ENCODE measurements around the gene NUDT17. TPM values are rescaled to one million over a fixed set of nuclear protein-coding genes. Genes with fewer than 3 reads are reported as not detected.
"Not testable (repeated sequence)": the region's sequence is repeated elsewhere in the genome, so short reads cannot be mapped to it uniquely, and the experiment has no call there.

Gene NUDT17
- total and polyA plus RNA-seq, 4 experiments from 2014 or later = 3.0 to 5.6 (median 3.4) TPM

GRCh38 chr1:145806844-145807243, 38.6 kb upstream of the NUDT17 start:
- Histone ChIP-seq H3K9me3 (ENCODE audit: control insufficient read depth in 1 of 2, low read length in 2 of 2) (no peaks in the 10 kb centered on the region), H3K27ac (ENCODE audit: low read depth, low read length) (no peak overlapping the region), H3K4me1 (ENCODE audit: insufficient read depth, low read length) (no peaks in the 10 kb centered on the region), H3K36me3 (ENCODE audit: insufficient read depth, low read length) (no peaks in the 10 kb centered on the region), H3K27me3 (ENCODE audit: insufficient read depth, low read length) (no peaks in the 10 kb centered on the region), H3K4me3 (ENCODE audit: low read length in 2 of 2) (no peak overlapping the region)
- no peaks in the 10 kb centered on the region for H3K9me3 Mint-ChIP-seq
- ChIA-PET CTCF (ENCODE audit: partially characterized antibody) (interaction anchor here (0.7 kb wide), 1 partner anchor 39 kb away, joined by 3 read pairs; no protein-coding TSS in a partner anchor), POLR2A (ENCODE audit: partially characterized antibody) (no interaction called here)
- H3K36me3 Mint-ChIP-seq = peaks cover 2 to 5% of the 10 kb centered on the region in 2 donors
- H3K4me3 Mint-ChIP-seq = no peak overlapping the region
- intact Hi-C loops (cut with micrococcal nuclease) = no loop called here
- peaks cover 29 to 43% (median 39%) of the 10 kb centered on the region in 4 donors for H3K4me1 Mint-ChIP-seq
- no peak overlapping the region for H3K27ac Mint-ChIP-seq
- DNase-seq = no peak
- no peaks in the 10 kb centered on the region for H3K27me3 Mint-ChIP-seq

GRCh38 chr1:145812977-145813810, 32.2 kb upstream of the NUDT17 start:
- H3K4me1 Mint-ChIP-seq; H3K27ac Mint-ChIP-seq; H3K36me3 ChIP-seq (ENCODE audit: insufficient read depth, low read length); H3K4me3 ChIP-seq (ENCODE audit: low read length in 2 of 2); H3K27ac ChIP-seq (ENCODE audit: low read depth, low read length); H3K27me3 ChIP-seq (ENCODE audit: insufficient read depth, low read length); H3K9me3 ChIP-seq (ENCODE audit: control insufficient read depth in 1 of 2, low read length in 2 of 2); H3K4me3 Mint-ChIP-seq; H3K9me3 Mint-ChIP-seq; H3K36me3 Mint-ChIP-seq; DNase-seq; POLR2A ChIA-PET (ENCODE audit: partially characterized antibody); H3K4me1 ChIP-seq (ENCODE audit: insufficient read depth, low read length); H3K27me3 Mint-ChIP-seq; intact Hi-C loops (cut with micrococcal nuclease); CTCF ChIA-PET (ENCODE audit: partially characterized antibody): not testable (repeated sequence)

- POLR2A ChIA-PET (ENCODE audit: partially characterized antibody); CTCF ChIA-PET (ENCODE audit: partially characterized antibody); H3K4me3 ChIP-seq (ENCODE audit: low read length in 2 of 2); H3K27me3 ChIP-seq (ENCODE audit: insufficient read depth, low read length); H3K4me1 ChIP-seq (ENCODE audit: insufficient read depth, low read length); H3K4me1 Mint-ChIP-seq; H3K27ac ChIP-seq (ENCODE audit: low read depth, low read length); H3K36me3 ChIP-seq (ENCODE audit: insufficient read depth, low read length); H3K9me3 ChIP-seq (ENCODE audit: control insufficient read depth in 1 of 2, low read length in 2 of 2); H3K4me3 Mint-ChIP-seq; H3K27me3 Mint-ChIP-seq; H3K27ac Mint-ChIP-seq; intact Hi-C loops (cut with micrococcal nuclease); H3K9me3 Mint-ChIP-seq; H3K36me3 Mint-ChIP-seq: not testable (repeated sequence)
- peak in 2 of 5 donors; percentile 14 for DNase-seq
Measured at GRCh38 chr1:145818095-145818494, 27.3 kb upstream of the NUDT17 start.

- Histone ChIP-seq H3K36me3 (ENCODE audit: insufficient read depth, low read length) (peaks cover 14% of the 10 kb centered on the region), H3K4me1 (ENCODE audit: insufficient read depth, low read length) (peaks cover 23% of the 10 kb centered on the region)
- POLR2A ChIA-PET (ENCODE audit: partially characterized antibody) = interaction anchor here (1.7 to 2.6 kb wide), 3 partner anchors 16 to 104 kb away, joined by 6 to 15 read pairs (median 9); partner anchors contain the start of gene RBM8A
- CTCF ChIA-PET (ENCODE audit: partially characterized antibody); H3K4me3 ChIP-seq (ENCODE audit: low read length in 2 of 2); intact Hi-C loops (cut with micrococcal nuclease); H3K27me3 ChIP-seq (ENCODE audit: insufficient read depth, low read length); H3K9me3 Mint-ChIP-seq; H3K9me3 ChIP-seq (ENCODE audit: control insufficient read depth in 1 of 2, low read length in 2 of 2); H3K27me3 Mint-ChIP-seq; H3K27ac ChIP-seq (ENCODE audit: low read depth, low read length); DNase-seq: not testable (repeated sequence)
- H3K27ac Mint-ChIP-seq = peak overlapping the region in 1 of 7 donors; percentile 42
- H3K36me3 Mint-ChIP-seq = peaks cover 19 to 29% of the 10 kb centered on the region in 2 donors
- H3K4me1 Mint-ChIP-seq = peaks cover 13 to 35% (median 22%) of the 10 kb centered on the region in 4 donors
- peak overlapping the region in 4 of 8 donors; percentile 17 to 46 (median 30) for H3K4me3 Mint-ChIP-seq
Measured at GRCh38 chr1:145822779-145823331, 22.6 kb upstream of the NUDT17 start.

- CTCF ChIA-PET (ENCODE audit: partially characterized antibody) = interaction anchor here (1.0 to 3.7 kb wide), 3 partner anchors 22 to 195 kb away, joined by 3 to 31 read pairs (median 4); partner anchors contain the start of gene NUDT17
- Mint-ChIP-seq H3K27me3 (no peaks in the 10 kb centered on the region), H3K4me3 (peak within 1 kb of the TSS; percentile 97 to 99 (median 98)), H3K36me3 (peaks cover 29 to 39% of the 10 kb centered on the region in 2 donors), H3K27ac (peak within 1 kb of the TSS; percentile 90 to 99 (median 97)), H3K9me3 (no peaks in the 10 kb centered on the region), H3K4me1 (peaks cover 17 to 35% (median 24%) of the 10 kb centered on the region in 4 donors)
- no peaks in the 10 kb centered on the region for H3K9me3 ChIP-seq (ENCODE audit: control insufficient read depth in 1 of 2, low read length in 2 of 2)
- peaks cover 24% of the 10 kb centered on the region for H3K36me3 ChIP-seq (ENCODE audit: insufficient read depth, low read length)
- peak within 1 kb of the TSS; percentile 78 for H3K27ac ChIP-seq (ENCODE audit: low read depth, low read length)
- POLR2A ChIA-PET (ENCODE audit: partially characterized antibody) = interaction anchor here (0.8 to 5.7 kb wide), 14 partner anchors 15 to 215 kb away, joined by 3 to 58 read pairs (median 8); partner anchors contain the start of genes ANKRD34A, LIX1L, NUDT17 and PEX11B
- H3K4me3 ChIP-seq (ENCODE audit: low read length in 2 of 2) = peak within 1 kb of the TSS; percentile 93 to 100
- intact Hi-C loops (cut with micrococcal nuclease) = loop anchor here (1.0 to 2.0 kb wide), 2 partner anchors 21 to 35 kb away; partner anchors contain the start of genes NUDT17 and PIAS3
- peak; percentile 84 to 92 (median 86) for DNase-seq
- H3K27me3 ChIP-seq (ENCODE audit: insufficient read depth, low read length) = no peaks in the 10 kb centered on the region
- H3K4me1 ChIP-seq (ENCODE audit: insufficient read depth, low read length) = peaks cover 23% of the 10 kb centered on the region
Measured at GRCh38 chr1:145823565-145824498, 21.6 kb upstream of the NUDT17 start, which contains the start of the genes POLR3C and RNF115. TSS of gene POLR3C (plus strand) at chr1:145824200. CDS start at chr1:145825777, 1,577 bp downstream. TSS of gene RNF115 (minus strand) at chr1:145824095. CDS start at chr1:145823873, 222 bp downstream.

- intact Hi-C loops (cut with micrococcal nuclease) = loop anchor here (1.0 to 2.0 kb wide), 2 partner anchors 20 to 35 kb away; partner anchors contain the start of genes NUDT17 and PIAS3
- Mint-ChIP-seq H3K36me3 (peaks cover 35 to 45% of the 10 kb centered on the region in 2 donors), H3K27ac (peak overlapping the region; percentile 90 to 99 (median 97)), H3K4me3 (peak overlapping the region; percentile 97 to 99 (median 98)), H3K4me1 (peaks cover 17 to 36% (median 24%) of the 10 kb centered on the region in 4 donors), H3K27me3 (no peaks in the 10 kb centered on the region), H3K9me3 (no peaks in the 10 kb centered on the region)
- CTCF ChIA-PET (ENCODE audit: partially characterized antibody) = interaction anchor here (1.0 to 3.7 kb wide), 3 partner anchors 21 to 194 kb away, joined by 3 to 31 read pairs (median 4); partner anchors contain the start of gene NUDT17
- Histone ChIP-seq H3K9me3 (ENCODE audit: control insufficient read depth in 1 of 2, low read length in 2 of 2) (no peaks in the 10 kb centered on the region), H3K4me1 (ENCODE audit: insufficient read depth, low read length) (peaks cover 23% of the 10 kb centered on the region), H3K27me3 (ENCODE audit: insufficient read depth, low read length) (no peaks in the 10 kb centered on the region), H3K27ac (ENCODE audit: low read depth, low read length) (peak overlapping the region; percentile 78), H3K36me3 (ENCODE audit: insufficient read depth, low read length) (peaks cover 30% of the 10 kb centered on the region), H3K4me3 (ENCODE audit: low read length in 2 of 2) (peak overlapping the region; percentile 93 to 100)
- no peak for DNase-seq
- POLR2A ChIA-PET (ENCODE audit: partially characterized antibody) = interaction anchor here (0.8 to 5.7 kb wide), 13 partner anchors 14 to 215 kb away, joined by 3 to 58 read pairs (median 9); partner anchors contain the start of genes ANKRD34A, LIX1L, NUDT17 and PIAS3
Measured at GRCh38 chr1:145824499-145824842, 21.0 kb upstream of the NUDT17 start.

Data from CD4-positive, alpha-beta memory T cell (primary cell).